Stimulated activated CD8-positive, alpha-beta memory T cell treated with anti-CD3 and anti-CD28 coated beads, Interleukin-4, amount 100 ng/mL, for 48 hours (primary cell): ENCODE measurements around the gene ADAM15.

ENCODE experiments used
- DNase-seq: peaks from one replicate; pipeline ENCODE4 v3.0.0-alpha.2; 2020

Gene ADAM15

GRCh38 chr1:155050560-155051341, at the start of gene ADAM15:
Gene ADAM15 (plus strand): TSS chr1:155051316. CDS start chr1:155051387, 71 bp downstream.
- DNase-seq: peak; percentile 90

- DNase-seq: no peak
Measured at GRCh38 chr1:155001425-155001674, 49.8 kb upstream of the ADAM15 start.

GRCh38 chr1:155001675-155002463, 49.2 kb upstream of the ADAM15 start:
- peak; percentile 99 for DNase-seq

GRCh38 chr1:155002464-155003226, 48.5 kb upstream of the ADAM15 start, which contains the start of gene ZBTB7B:
Gene ZBTB7B (plus strand): TSS chr1:155002802. CDS start chr1:155014661, 11,859 bp downstream.
- no peak for DNase-seq

GRCh38 chr1:155003227-155003765, 47.8 kb upstream of the ADAM15 start:
- peak; percentile 55 for DNase-seq

GRCh38 chr1:155003766-155004351, 47.3 kb upstream of the ADAM15 start:
- DNase-seq: no peak

GRCh38 chr1:155004352-155005075, 46.6 kb upstream of the ADAM15 start:
- no peak for DNase-seq

- DNase-seq: no peak
Measured at GRCh38 chr1:155005076-155006011, 45.8 kb upstream of the ADAM15 start.

- DNase-seq: peak; percentile 61
Measured at GRCh38 chr1:155006601-155007101, 44.5 kb upstream of the ADAM15 start.

GRCh38 chr1:155007251-155007828, 43.8 kb upstream of the ADAM15 start:
- DNase-seq: no peak

GRCh38 chr1:155008015-155008941, 42.8 kb upstream of the ADAM15 start:
- no peak for DNase-seq

- no peak for DNase-seq
Measured at GRCh38 chr1:155009221-155009711, 41.9 kb upstream of the ADAM15 start.

- DNase-seq: no peak
Measured at GRCh38 chr1:155009742-155010141, 41.4 kb upstream of the ADAM15 start.

GRCh38 chr1:155010211-155010918, 40.8 kb upstream of the ADAM15 start:
- DNase-seq: no peak

GRCh38 chr1:155011004-155011416, 40.1 kb upstream of the ADAM15 start:
- no peak for DNase-seq

- no peak for DNase-seq
Measured at GRCh38 chr1:155011437-155012025, 39.6 kb upstream of the ADAM15 start.

- DNase-seq: no peak
Measured at GRCh38 chr1:155012026-155012546, 39.0 kb upstream of the ADAM15 start.
